ENCODE results near the gene MMP27.
"Not testable (repeated sequence)": the region's sequence is repeated elsewhere in the genome, so short reads cannot be mapped to it uniquely, and the experiment has no call there.

Gene MMP27

DNA sequence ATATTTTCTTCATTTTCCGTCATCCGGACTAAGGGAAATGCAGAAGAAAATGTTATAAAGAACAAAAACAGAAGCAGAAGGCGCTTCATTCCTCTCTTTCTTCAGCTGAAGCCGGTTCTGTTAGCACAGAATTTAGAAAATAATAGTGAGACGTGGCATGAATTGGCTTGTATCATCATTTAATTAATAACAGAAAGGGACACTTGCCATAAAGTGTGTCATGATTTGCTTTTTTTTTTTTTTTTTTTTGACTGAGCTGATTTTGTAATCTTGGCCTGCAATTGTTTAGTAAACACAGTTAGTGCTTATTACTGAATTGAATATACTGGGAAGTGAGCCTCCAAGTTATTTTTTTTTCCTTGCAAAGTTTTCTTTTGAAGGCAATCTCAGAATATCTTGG lies at the start of gene MMP27:
MMP27 (minus strand) TSS at position 144 of the 400 bp plus-strand sequence; CDS start at position 89, 55 bp downstream.
- no peak for DNase-seq

DNA sequence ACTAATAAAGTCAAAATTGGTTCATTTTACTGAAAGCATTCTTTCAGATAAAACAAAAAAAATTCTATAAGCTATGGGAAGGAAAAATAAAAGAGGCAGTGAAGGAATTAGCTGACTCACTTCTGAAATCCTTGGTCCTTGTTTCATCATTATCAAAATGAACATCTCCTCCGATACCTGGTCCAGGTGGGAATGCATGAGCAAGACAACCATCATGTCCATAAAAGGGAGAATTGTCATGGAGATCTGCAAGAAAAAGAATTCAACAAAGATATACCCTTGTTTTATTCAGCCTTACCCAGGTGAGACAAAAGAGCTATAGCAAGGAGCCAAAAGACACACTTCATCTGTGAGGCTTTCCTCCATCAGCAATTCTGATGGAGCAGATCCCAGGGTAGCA lies 47.7 kb upstream of the MMP27 start:
- no peak for DNase-seq

DNA sequence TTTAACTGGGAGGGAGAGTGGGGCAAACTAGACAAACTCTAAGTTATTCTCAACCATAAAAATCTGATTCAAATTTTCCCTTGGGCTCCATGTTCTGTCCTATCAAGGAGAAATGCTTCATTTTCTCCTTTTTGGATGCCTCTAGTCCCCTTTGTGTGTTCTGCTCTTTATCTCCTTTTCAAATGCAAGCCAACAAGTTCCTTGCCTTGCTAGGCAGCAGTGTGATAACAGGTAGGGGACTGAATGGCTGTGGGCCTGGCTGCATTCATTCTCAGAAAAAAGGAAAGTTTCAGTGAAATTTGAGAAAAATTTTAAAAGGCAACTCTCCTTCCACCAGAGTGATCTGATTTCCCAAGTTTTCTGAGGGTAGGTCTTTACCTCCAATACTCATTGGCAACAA lies 46.1 kb upstream of the MMP27 start:
- no peak for DNase-seq

DNA sequence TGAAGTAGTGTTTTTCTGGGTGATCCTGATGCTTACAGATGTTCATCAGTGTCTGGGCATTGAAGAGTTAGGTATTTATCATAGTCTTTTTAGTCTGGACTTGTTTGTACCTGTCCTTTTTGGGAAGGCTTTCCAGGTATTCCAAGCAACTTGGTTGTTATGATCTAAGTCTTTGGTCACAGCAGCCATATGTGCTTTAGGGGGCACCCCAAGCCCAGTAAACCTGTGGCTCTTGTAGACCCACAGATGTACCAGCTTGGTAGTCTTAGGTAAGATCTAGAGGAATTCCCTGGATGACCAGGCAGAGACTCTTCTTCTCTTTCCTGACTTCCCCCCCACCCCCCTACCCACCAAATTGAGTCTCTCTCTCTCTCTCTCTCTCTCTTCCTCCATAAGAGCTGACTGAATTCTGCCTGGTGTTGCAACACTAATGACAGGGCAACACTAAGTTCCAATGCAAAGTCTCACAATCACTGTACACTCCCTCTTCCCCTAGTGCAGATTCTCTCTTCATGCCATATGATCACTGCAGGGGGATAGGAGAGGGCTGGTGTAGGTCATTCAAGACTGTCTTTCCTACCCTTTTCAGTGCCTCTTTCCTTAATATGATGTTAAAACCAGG lies 43.6 kb upstream of the MMP27 start:
- DNase-seq, result peak in 1 of 2 donors; percentile 32

- not testable (repeated sequence) for DNase-seq
Measured at GRCh38 chr11:102746746-102747578, 41.4 kb upstream of the MMP27 start.

- DNase-seq, result no peak
Measured at GRCh38 chr11:102734650-102735049, 29.1 kb upstream of the MMP27 start.

DNA sequence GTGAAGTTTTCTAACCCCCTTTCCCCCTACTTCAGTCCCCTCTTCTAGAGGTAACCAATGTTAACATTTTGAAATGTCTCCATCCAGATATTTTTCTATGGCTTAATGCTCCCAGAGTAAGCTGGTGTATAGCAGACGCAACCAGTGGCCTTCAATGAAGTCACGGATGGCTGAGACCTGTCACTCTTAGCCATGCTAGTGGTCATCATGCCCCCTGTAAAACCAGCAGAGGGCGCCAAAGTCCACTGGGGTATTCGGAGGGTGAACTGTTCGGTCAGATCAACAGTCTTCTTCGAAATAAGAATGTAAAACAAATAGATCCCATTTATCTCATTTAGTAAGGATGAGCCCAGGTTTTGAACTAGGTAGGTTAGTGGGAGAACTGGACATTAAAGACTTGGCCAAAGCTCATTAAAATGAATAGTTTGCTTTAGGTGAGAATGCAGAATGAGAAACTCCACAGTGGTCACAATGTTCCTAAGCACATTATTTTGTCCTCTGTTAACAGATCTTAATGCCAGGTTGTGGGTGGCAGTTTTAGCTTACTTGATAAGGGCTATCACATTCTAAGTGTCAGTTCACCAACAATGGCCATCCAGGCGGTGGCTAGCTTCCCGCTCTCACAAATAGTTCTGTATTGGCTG lies 27.8 kb upstream of the MMP27 start:
- DNase-seq, result peak; percentile 58 to 90

DNA sequence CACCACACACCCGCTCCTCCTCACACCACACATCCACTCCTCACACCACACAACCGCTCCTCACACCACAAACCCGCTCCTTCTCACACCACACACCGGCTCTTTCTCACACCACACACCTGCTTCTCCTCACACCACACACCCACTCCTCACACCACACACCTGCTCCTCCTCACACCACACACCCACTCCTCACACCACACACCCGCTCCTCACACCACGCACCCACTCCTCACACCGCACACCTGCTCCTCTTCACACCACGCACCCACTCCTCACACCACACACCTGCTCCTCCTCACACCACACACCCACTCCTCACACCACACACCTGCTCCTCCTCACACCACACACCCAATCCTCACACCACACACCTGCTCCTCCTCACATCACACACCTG lies 25.4 kb upstream of the MMP27 start:
- not testable (repeated sequence) for DNase-seq

DNA sequence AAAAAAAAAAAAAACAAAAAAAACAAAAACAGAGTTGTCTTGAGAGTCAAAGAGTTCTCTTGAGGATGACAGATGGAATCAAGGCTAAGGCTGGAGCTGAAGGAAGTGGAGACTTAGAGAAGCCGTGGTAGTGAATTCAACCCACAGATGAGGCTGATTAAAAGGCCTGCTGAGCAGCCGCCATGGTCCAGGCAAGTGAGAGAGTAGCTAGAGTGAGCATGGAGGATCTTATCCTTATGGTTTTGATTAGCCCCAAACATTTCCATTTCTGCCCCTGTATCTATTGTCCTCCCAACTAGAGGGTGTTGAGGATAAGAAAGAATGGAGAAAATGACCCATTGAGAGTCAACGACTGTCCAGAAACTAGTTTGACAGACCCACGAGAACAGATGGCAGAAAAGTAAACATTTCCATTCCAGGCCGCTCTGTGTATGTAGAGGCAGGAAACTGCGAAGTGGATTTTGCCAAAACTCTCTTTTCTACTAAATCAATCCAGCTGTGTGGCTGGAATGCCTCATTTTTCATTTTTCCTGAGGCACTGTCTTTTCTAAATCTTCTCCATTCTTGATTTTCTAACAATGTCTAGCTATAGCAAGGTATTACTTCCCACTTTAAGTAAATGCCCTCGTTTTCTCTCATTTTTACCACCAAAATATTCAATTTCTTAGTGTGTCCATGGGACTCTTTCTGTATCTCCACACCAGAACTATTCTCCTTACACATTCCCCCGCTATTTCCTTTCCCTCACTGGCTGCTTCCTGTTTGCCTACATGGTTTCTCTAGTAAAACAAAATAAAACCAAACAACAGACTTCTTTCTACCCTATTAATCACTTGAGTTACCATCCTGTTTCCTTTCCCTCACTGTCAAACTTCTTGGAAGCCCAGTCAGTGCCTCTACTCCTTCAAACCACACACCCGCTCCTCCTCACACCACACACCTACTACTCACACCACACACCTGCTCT lies 24.6 kb upstream of the MMP27 start:
- DNase-seq, result no peak

- DNase-seq, result peak; percentile 88
Measured at GRCh38 chr11:102727890-102728289, 22.3 kb upstream of the MMP27 start.

DNA sequence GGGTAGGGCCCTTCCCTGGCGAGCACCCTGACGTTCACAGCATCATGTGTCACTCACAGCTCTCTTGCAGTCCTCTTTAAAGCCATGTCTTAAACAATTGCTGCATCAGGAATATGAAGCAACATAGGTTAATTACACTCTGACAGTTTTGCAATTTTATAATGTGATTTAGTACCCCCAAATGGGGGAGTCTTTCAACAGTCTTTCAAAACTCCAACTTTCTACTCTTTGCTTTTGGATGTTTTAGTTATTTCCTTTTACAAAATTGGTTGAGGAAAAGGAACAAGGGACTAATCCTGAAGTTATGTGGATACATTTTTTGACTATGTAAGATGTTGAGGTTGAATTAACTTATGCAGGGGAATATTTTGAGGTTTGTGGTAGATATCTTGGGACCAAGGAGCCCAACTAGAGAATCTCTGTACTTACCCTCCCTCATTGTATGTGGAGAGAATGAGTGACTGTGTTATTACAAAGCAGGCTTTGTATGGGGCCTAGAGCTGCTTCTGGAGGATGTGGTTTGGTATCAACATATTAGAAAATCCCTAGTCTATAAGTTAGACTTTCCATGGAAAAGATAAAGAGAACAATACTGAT lies 19.4 kb upstream of the MMP27 start, which contains the start of gene MMP8:
MMP8 (minus strand) TSS at position 51 of the 597 bp plus-strand sequence. CDS start 99 bp downstream, outside the sequence.
- DNase-seq, result peak in 1 of 2 donors; percentile 30

- peak; percentile 81 to 93 for DNase-seq
Measured at GRCh38 chr11:102722821-102723220, 17.3 kb upstream of the MMP27 start.

DNA sequence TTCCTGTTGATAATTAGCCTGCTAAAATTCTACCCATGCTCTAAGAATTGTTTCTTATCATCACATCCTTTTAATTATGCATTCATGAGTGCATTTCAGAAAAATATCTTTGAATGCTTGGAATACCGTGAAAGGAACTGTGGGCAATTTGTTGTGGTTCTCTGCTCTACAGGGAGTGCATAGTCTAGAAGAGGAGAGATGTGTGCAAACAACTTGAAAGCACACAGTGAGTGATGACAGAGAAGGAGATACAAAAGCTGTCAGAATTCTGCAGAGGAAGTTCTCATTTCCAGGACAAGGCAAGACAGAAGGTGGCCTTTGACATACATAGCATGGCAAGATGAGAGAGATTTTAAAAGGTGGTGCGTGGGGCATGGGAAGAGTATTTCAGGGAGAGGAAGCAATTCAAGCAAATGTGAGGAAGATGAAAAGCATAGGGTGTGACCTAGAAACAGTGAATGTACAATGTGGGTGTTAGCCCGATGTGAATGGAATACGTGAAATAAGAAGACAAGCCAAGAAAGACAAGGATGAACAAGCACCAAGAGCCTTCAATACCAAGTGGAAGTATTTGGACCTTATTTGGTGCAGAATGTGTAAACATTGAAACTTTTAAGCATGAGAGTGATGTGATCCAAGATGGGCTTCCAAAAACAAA lies 14.2 kb upstream of the MMP27 start:
- DNase-seq, result no peak

DNA sequence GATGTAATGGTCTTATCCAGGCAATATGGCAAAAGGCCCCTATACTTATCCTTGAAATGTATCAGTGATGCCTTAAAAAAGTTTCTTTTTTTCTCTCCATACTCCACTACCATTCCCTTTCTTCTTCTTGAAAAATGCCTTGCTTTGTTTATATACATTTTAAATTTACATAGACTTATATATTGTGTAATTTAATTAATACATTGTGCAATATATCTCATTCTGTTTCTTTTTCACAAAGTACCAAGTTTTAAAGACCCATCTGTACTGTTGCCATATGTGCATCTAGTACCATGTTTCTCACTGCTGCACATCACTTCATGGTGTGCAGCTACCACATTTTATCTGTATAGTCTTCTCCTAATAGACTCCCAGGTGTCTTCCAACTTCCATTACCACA lies 11.7 kb upstream of the MMP27 start:
- no peak for DNase-seq

GRCh38 chr11:102716527-102716926 lies 11.0 kb upstream of the MMP27 start:
- no peak for DNase-seq

DNA sequence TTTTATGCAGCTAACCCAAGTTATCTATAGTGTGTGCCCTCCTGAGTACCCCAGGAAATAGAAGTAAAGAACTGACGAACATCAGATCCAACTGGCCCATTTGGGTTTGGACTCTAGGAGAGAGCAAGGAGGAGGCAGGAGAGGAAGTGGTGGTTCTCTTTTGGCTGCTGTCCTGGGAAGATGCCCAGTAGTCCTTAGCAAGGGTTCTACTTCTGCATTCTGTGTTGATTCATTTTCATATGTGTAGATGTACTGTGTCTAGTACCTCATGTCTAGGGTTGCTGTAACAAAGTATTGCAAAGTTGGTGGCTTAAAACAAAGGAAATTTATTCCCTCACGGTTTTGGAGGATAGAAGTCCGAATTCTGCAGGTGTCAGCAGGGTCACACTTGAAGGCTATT lies 6.6 kb upstream of the MMP27 start:
- peak; percentile 82 to 83 for DNase-seq

GRCh38 chr11:102709201-102709945 lies 3.8 kb upstream of the MMP27 start:
- peak; percentile 83 to 93 for DNase-seq

DNA sequence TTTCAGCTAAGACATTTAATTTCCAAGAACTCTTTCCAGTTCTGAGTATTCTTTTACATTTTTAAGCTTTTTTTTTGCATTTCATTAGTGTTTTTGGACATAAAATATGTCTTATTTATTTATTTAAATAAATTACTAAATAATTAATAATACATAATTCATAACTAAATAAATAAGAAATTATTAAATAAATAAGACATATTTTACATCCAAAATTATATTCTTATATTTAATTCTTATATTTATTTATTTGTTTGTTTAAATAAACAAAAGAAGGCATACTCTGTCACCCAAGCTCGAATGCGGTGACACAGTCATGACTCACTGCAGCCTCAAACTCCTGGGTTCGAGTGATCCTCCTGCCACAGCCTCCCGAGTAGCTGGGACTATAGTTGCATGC lies 3.1 kb upstream of the MMP27 start:
- no peak for DNase-seq

DNA sequence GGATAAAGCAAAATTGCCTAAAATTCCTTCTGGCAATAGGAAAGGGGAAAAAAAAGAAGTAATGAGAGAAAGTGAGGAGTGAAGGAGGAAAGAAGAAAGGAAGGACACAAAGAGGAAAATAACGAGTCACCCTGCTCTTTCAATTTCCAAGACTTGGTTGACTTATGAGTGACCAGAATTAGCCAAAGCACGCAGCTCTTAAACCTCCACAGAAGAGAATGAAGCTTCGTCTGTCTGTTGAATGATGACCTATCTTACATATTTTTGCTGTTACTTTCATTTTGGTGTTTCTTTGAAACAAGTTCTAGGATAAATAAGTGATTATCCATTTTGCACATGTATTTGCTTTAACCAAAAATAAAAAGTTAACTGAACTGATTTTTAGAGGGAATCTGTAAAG lies 728 bp downstream of the MMP27 start:
- no peak for DNase-seq

DNA sequence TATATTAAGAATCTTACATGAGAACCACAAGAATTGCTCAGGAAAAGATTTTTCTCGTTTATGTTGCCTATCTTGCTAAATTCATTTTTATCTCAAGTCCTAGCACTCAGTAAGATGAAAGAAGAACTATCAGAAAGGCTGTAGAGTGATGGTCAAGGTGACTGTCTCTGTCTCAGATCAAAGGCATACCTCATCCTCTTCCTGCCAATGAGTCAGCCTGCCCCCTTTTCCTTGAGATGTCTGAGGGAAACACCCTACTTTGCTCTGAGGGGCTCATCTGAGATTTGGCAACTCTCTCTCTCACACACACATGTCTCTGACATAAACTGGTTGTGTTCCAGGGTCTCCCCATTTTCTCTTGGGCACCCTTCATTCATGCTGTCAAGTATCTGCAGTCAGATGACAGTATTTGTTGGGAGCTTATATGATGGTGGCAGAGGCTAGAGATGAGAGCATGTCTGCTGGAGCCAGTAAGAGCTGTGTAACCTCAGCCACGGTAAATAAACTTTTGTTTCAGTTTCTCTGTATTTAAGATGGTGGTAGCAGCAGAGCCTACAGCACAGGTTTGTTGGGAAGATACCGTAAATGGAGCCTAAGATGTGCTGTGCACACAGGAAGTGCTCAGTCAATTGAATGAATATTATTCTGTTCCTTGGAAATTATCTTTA lies 1.6 kb downstream of the MMP27 start:
- no peak for DNase-seq
